HFF-Myc (cell line): ENCODE results near the gene CTDSP2.

Experiments
- DNase-seq: peaks from one replicate; pipeline ENCODE4 v3.0.0-alpha.2; 2011; ENCODE audit warnings: low read depth; ENCODE audit errors: extremely low read depth
- H3K4me3 ChIP-seq: replicated peaks from 2 replicates; pipeline ENCODE4 v1.5.1; 2011; ENCODE audit warnings: low read depth, mild to moderate bottlenecking, control low read depth, low read length
- CTCF ChIP-seq: IDR thresholded peaks from 2 replicates; pipeline ENCODE4 v1.5.1; 2012; ENCODE audit warnings: mild to moderate bottlenecking, low read depth, low read length, control low read depth; ENCODE audit errors: missing control alignments

CTDSP2 gene

GRCh38 chr12:57813111-57813970, 33.2 kb downstream of the CTDSP2 start:
- H3K4me3 ChIP-seq = no peak overlapping the region
- no peak for DNase-seq
- TF ChIP-seq CTCF = no peak

- no peak for DNase-seq
- no peak for TF ChIP-seq CTCF
- H3K4me3 ChIP-seq = no peak overlapping the region
These were observed 35.3 kb downstream of the CTDSP2 start for GRCh38 chr12:57811028-57811755.

GRCh38 chr12:57810450-57810849, 36.1 kb downstream of the CTDSP2 start:
- no peak for DNase-seq
- TF ChIP-seq CTCF = no peak
- no peak overlapping the region for H3K4me3 ChIP-seq

- DNase-seq = no peak
- H3K4me3 ChIP-seq = no peak overlapping the region
- no peak for TF ChIP-seq CTCF
These were observed 37.1 kb downstream of the CTDSP2 start for GRCh38 chr12:57809425-57809824.

- DNase-seq = no peak
- no peak overlapping the region for H3K4me3 ChIP-seq
These were observed 38.2 kb downstream of the CTDSP2 start for GRCh38 chr12:57808351-57808750.

GRCh38 chr12:57807285-57807684, 39.2 kb downstream of the CTDSP2 start:
- no peak for TF ChIP-seq CTCF
- no peak overlapping the region for H3K4me3 ChIP-seq
- no peak for DNase-seq

More at GRCh38 chr12:57808351-57808750, 38.2 kb downstream of the CTDSP2 start:
- no peak for TF ChIP-seq CTCF
